CD4-positive, alpha-beta T cell treated with Interferon gamma for 1 hour (primary cell): ENCODE measurements around the gene ANAPC1.
"Not testable (repeated sequence)": the region's sequence is repeated elsewhere in the genome, so short reads cannot be mapped to it uniquely, and the experiment has no call there.

Experiments
- DNase-seq: peaks from one replicate; pipeline ENCODE4 v3.0.0-alpha.2; 2020

The ANAPC1 gene

GRCh38 chr2:111784081-111784480, 99.9 kb downstream of the ANAPC1 start:
- DNase-seq = not testable (repeated sequence)

- DNase-seq = not testable (repeated sequence)
Measured at GRCh38 chr2:111782195-111782594, 101.8 kb downstream of the ANAPC1 start.

GRCh38 chr2:111781443-111782094, 102.4 kb downstream of the ANAPC1 start:
- not testable (repeated sequence) for DNase-seq

- not testable (repeated sequence) for DNase-seq
Measured at GRCh38 chr2:111777155-111777554, 106.8 kb downstream of the ANAPC1 start.

- DNase-seq = not testable (repeated sequence)
Measured at GRCh38 chr2:111776296-111776695, 107.7 kb downstream of the ANAPC1 start.

- not testable (repeated sequence) for DNase-seq
Measured at GRCh38 chr2:111772180-111772579, 111.8 kb downstream of the ANAPC1 start.

GRCh38 chr2:111770916-111771658, 112.9 kb downstream of the ANAPC1 start:
- not testable (repeated sequence) for DNase-seq

GRCh38 chr2:111768266-111769190, 115.5 kb downstream of the ANAPC1 start:
- not testable (repeated sequence) for DNase-seq

DNA sequence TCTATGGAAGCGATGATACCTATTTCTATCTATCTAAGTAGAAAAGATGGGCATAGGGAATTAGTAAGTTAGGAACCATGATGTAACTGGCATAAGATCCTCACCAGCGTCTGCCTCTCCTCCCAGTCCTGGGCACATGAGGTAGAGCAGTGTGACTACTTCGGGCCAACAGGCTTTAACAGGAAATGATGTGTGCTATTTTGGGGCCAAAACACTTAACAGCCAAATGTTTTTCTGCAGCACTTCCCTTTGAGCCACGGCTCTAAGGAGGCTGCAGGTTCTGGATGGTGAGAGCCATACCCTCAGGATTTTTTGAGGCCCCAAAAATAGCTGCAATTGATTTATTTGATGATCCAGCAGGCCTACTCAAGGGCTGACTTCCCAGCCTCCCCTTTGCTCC, 116.9 kb downstream of the ANAPC1 start:
- not testable (repeated sequence) for DNase-seq

DNA sequence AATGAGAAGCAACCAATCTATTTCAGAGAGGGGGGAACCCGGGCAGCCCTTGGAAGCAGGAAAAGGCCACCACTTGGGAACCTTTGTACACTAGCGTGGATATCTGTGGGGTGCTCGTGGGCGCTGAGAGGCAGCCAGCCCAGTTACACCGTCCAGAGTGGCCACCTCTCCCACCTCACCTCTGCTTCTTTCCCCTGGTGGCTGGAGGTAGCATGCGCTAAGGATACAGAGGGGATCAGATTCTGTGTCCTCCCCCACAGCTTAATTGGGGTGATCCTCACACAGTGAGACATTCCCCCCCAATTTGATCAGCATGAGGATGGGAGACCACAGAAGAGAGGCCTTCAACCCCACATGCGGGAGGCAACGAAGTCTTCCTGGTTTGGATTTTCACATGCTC, 117.7 kb downstream of the ANAPC1 start:
- not testable (repeated sequence) for DNase-seq

DNA sequence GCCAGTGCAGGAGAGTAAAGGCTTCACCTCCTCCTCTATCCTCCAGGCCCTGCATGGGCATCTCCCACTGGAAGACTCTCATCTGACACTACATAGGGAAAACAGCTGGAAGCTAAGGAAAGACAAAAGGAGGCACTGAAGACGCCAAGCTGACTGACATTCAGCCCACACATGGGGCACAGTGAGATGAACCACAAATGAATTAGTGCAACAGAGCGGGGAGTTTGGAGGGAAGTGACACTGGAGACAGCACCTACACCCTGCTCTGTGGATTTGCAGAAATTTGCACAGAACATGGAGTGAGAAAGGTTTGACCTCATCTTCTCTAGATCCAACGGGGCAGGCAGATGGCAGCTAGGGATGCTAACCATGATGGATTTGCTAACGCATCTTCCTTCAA, 119.8 kb downstream of the ANAPC1 start:
- not testable (repeated sequence) for DNase-seq

DNA sequence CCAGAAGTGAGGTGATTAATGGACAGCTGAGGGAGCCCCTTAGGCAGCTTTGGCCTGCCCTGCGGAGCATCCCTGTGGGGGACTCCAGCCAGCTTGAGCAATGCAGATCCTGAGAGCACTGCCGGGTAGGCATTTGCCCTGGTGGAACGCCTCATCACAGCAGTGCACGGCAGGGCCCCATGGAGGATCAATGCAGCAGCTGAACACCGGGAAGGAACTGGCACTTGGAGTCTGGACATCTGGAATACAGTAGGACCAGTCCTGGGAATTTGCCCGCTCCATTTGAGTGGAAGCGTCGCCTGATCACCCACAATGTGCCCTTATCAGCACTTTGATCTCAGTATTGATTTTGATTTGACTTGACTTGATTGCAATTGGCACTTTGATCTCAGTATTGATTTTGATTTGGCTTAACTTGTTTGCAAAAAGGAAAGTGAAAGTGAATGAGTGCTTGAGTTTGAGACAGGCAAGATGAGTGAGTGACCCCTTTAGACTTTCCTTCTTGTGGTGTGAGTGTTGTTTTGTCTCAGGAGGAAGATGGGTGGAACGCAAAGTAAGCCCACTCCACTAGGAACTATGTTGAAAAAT, 123.2 kb downstream of the ANAPC1 start:
- DNase-seq = not testable (repeated sequence)

DNA sequence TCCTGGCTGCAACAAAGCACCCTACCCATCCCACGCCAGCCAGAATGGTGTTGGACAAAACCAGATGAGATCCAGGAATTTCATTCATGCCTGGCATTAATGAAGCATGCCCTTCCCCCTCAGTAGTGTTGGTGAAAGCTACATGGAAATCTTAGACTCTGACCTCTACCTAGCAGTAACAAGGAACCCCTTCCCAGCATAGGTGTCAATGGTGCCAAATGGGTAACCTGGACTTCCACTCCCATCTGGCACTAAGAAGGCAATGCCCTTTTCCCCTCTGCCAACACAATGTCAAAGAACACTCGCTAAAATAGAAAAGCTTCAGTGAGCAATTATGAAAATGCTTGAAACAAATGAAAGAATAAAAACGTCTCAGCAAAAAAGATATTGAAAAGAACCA, 131.5 kb downstream of the ANAPC1 start:
- DNase-seq = not testable (repeated sequence)

DNA sequence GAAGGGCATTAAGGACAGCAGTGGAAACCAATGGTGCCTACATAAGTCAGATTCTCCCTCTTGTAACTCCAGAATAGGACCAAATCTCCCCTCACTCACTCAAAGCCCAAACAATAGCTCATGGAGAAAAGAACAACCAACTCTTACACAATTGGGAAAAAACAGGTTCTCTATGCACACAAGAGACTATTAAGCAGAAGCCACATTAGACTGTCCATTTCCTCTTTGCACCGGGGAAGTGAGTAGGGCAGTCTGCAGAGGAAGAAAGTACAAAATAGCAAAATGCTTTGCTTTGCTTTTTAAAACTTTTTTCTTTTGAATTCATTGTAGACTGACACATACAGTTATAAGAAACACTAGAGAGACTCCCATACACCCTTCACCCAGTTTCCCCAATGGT, 133.4 kb downstream of the ANAPC1 start:
- DNase-seq = not testable (repeated sequence)

DNA sequence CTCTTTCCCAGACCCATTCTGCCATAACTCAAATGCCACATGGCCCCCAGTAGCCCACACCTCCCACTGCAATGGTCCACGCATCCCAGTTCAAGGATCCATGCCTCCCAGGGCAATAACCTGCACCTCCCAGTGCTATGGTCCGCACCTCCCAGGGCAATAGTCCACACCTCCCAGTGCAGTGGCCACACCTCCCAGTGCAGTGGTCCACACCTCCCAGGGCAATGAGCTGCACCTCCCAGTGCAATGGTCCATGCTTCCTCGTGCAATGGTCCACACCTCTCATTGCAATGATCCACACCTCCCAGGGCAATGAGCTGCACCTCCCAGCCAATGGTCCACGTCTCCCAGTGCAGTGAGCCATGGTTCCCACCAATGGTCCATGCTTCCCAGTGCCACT, 135.6 kb downstream of the ANAPC1 start:
- DNase-seq = not testable (repeated sequence)

- peak; percentile 68 for DNase-seq
Measured at GRCh38 chr2:111747410-111748115, 136.4 kb downstream of the ANAPC1 start.

- DNase-seq = not testable (repeated sequence)
Measured at GRCh38 chr2:111744751-111745150, 139.2 kb downstream of the ANAPC1 start.

DNA sequence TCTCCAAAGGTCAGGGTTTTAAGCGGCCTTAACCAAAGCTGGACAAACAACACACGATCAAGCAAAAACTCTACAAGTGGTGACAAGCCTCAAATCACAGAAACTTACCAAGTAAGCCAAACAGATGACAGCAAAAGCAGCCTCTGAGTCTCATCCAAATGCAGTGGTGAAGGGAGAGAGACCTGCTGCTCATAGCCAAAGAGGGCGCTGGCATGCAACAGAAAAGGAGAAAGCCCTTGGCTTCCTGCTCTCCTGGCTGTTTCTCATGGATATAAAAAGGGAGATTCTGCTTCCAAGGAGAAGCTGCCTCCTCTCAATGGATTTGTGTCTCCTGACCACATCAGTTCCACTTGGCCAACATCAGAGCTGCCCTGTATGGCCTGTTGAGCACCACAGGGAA, 142.5 kb downstream of the ANAPC1 start:
- not testable (repeated sequence) for DNase-seq

GRCh38 chr2:111735838-111736721, 147.9 kb downstream of the ANAPC1 start:
- not testable (repeated sequence) for DNase-seq

GRCh38 chr2:111735420-111735819, 148.6 kb downstream of the ANAPC1 start:
- not testable (repeated sequence) for DNase-seq
